Astrocyte of the cerebellum (primary cell): ENCODE measurements around the gene C2CD4C.

Experiments
- DNase-seq: peaks from one replicate; pipeline ENCODE4 v3.0.0-alpha.2; 2011; ENCODE audit warnings: low read depth
- H3K4me3 ChIP-seq: 2 replicates; pipeline ENCODE4 v1.5.1; 2011; ENCODE audit warnings: mild to moderate bottlenecking, low read depth, low read length, moderate library complexity
- CTCF ChIP-seq: IDR thresholded peaks from 2 replicates; pipeline ENCODE4 v1.5.1; 2012; ENCODE audit warnings: low read length, low read depth, moderate library complexity, mild to moderate bottlenecking; ENCODE audit errors: missing control alignments
- in situ Hi-C: cut with HindIII; loops from 2 replicates; pipeline ENCODE4 v1.10.0; 2017; ENCODE audit warnings: low sequenced_read_pairs

C2CD4C gene

GRCh38 chr19:422213-422916, 13.4 kb upstream of the C2CD4C start:
- no peak for DNase-seq
- no peak overlapping the region for H3K4me3 ChIP-seq
- TF ChIP-seq CTCF: no peak
- in situ Hi-C loops: no loop called here

GRCh38 chr19:419721-420515, 11.0 kb upstream of the C2CD4C start:
- DNase-seq: no peak
- in situ Hi-C loops: no loop called here
- no peak for TF ChIP-seq CTCF

GRCh38 chr19:418761-419671, 10.1 kb upstream of the C2CD4C start:
- no peak for TF ChIP-seq CTCF
- DNase-seq: no peak
- no peak overlapping the region for H3K4me3 ChIP-seq
- in situ Hi-C loops: no loop called here

More at GRCh38 chr19:419721-420515, 11.0 kb upstream of the C2CD4C start:
- no peak overlapping the region for H3K4me3 ChIP-seq

- DNase-seq: no peak
- H3K4me3 ChIP-seq: no peak overlapping the region
- in situ Hi-C loops: no loop called here
- no peak for TF ChIP-seq CTCF
Measured at GRCh38 chr19:416416-416815, 7.5 kb upstream of the C2CD4C start.

GRCh38 chr19:415292-415691, 6.3 kb upstream of the C2CD4C start:
- no peak for TF ChIP-seq CTCF
- in situ Hi-C loops: no loop called here
- no peak for DNase-seq
- no peak overlapping the region for H3K4me3 ChIP-seq

- TF ChIP-seq CTCF: no peak
- in situ Hi-C loops: no loop called here
- H3K4me3 ChIP-seq: no peak overlapping the region
- no peak for DNase-seq
Measured at GRCh38 chr19:413756-414420, 4.9 kb upstream of the C2CD4C start.
